AG04450 (cell line): ENCODE measurements around the gene MRPL17. TPM values are rescaled to one million over a fixed set of nuclear protein-coding genes. Genes with fewer than 3 reads are reported as not detected.

ENCODE experiments used
- CTCF ChIA-PET: fragments of 300-600, 350-600 bp; formaldehyde crosslinking; extraction: SDS; loops from one replicate; lab custom pipeline; 2022; ENCODE audit warnings: antibody characterized with exemption, inconsistent platforms; lab: Charles Lee
- POLR2A ChIA-PET: fragments of 350-600 bp; formaldehyde crosslinking; extraction: SDS; loops from one replicate; lab custom pipeline; 2021; ENCODE audit warnings: antibody characterized with exemption, inconsistent platforms; lab: Yijun Ruan, JAX
- DNase-seq: peaks from one replicate; pipeline ENCODE4 v3.0.0-alpha.2; 2011; ENCODE audit warnings: low read depth, low spot score
- H3K27ac ChIP-seq: one replicate; pipeline ENCODE4 v1.5.1; 2012; ENCODE audit warnings: low read depth, low read length, control low read depth
- H3K27me3 ChIP-seq: one replicate; pipeline ENCODE4 v1.6.0; 2012; ENCODE audit warnings: low read length; ENCODE audit not compliant: control insufficient read depth, insufficient read depth
- H3K4me3 ChIP-seq: 2 replicates; pipeline ENCODE4 v1.5.1; 2011; ENCODE audit warnings: mild to moderate bottlenecking, low read depth, low read length, control low read depth
- H3K9me3 ChIP-seq: 2 replicates; pipeline ENCODE4 v1.5.1; 2012; ENCODE audit warnings: low read length; ENCODE audit not compliant: control insufficient read depth, insufficient read depth
- CTCF ChIP-seq: IDR thresholded peaks from 2 replicates; pipeline ENCODE4 v1.5.1; 2011; ENCODE audit warnings: low read depth, low read length, control low read depth, inconsistent platforms
- polyA minus RNA-seq: library from RNA; depleted of rRNA, polyadenylated mRNA; stranded (reverse); fragments of >200 nt; gene quantifications from 2 replicates; pipeline ENCODE4 v1.2.3, GENCODE V29; 2011; rRNA and poly(A)+ RNA removed
- polyA plus RNA-seq: library from polyadenylated mRNA; depleted of rRNA; stranded (reverse); fragments of >200 nt; gene quantifications from 2 replicates; pipeline ENCODE4 v1.2.3, GENCODE V29; 2011; rRNA removed

The MRPL17 gene
- polyA plus RNA-seq, result 63.3 and 69.1 TPM in 2 replicates
- 36.0 and 40.3 TPM in 2 replicates for polyA minus RNA-seq

DNA sequence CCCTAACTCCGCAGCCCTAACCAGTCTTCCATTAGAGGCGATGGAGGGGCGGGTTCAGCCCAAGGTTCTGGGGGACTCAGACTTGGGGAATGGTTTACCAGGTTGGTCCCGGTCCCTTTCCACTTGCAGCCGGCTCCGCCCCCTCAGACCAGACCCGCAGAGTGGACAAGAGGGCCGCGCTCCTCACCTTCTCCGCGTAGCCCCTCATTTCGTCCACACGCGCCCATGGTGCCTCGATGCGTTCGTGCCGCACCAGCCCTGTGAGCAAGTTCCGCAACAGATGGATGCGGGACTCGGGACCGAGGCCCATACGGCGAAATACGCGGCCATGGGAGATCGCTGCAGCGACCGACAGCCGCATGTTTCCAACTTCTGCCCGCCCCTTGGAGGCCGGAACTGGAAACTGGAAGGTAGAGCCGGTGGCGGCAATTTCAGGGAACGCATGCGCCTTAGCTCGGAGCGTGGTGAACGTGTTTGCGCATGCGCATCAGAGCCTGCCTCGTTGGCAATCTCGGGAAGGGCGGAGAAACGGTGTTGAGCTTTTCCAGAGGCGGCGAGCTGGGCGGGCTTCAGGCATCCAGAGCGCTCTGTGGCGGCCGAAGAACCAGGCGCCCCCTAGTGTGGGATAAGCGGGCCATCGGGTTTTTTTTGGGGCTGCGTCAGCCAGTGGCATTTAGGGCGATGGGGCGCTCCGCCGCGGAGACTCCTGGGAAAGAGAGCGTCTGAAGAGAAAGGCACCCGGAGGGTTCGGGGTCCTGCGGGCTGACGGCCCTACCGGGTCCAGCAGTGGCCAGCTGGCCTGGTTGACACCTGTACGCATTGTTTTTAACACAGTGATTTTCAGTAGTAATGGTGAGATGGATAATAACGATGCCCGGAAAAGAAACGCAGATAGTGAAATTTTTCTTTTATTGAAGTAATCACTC lies at the start of gene MRPL17:
MRPL17 (minus strand) TSS at position 405 of the 926 bp plus-strand sequence; CDS start at position 361, 44 bp downstream.
- H3K27ac ChIP-seq, result peak within 1 kb of the TSS; percentile 90
- H3K27me3 ChIP-seq, result no peaks in the 10 kb centered on the region
- CTCF ChIA-PET, result interaction anchor here (0.5 to 5.5 kb wide), 56 partner anchors 9 to 456 kb away, joined by 3 to 56 read pairs (median 5); partner anchors contain the start of genes ARFIP2, ILK, RRP8 and TAF10
- DNase-seq, result peak; percentile 98
- no peaks in the 10 kb centered on the region for H3K9me3 ChIP-seq
- peak within 1 kb of the TSS; percentile 100 for H3K4me3 ChIP-seq
- POLR2A ChIA-PET, result interaction anchor here (0.6 to 3.1 kb wide), 11 partner anchors 62 to 293 kb away, joined by 3 to 13 read pairs (median 6); partner anchors contain the start of genes ARFIP2, ILK, SMPD1 and TAF10
- TF ChIP-seq CTCF, result peak; percentile 85

DNA sequence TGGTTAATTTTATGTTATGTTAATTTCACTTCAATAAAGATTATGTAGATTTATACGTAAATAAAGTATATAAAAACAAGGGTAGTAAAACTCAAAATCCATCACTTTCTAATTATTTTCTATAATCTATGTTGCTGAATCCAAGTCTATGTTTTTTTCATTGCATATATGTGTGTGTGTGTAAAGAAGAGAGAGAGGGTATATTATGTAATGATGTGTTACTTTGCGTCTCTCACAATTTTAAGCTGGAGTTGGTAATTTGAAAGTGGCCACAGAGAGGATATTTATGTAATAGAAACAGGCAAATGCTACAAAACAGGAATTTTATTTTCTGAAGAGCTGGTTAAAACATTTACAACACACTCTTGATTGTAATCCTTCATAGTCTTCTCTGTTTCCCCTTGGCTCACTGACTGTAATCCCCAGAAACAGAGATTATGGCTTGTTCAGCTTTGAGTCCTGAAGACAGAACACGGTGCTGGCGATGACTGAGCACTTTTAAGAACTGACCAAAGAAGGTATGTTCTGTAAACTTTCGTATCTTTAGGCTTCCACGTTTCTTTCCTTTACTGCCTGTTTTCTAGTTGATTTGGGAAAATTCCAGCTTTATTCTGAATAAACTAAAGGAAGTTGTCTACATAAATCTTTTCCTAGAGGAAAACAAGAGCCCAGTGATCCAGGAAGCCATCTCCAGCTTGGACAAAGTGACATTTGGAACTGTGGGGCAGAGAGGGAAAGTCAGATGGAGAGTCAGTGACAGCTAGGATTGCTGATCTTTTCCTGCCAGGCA lies 45.0 kb upstream of the MRPL17 start:
- POLR2A ChIA-PET, result no interaction called here
- H3K4me3 ChIP-seq, result no peak overlapping the region

GRCh38 chr11:6725386-6725896 lies 42.3 kb upstream of the MRPL17 start:
- DNase-seq, result no peak
- Histone ChIP-seq H3K27me3 (peaks cover 7% of the 10 kb centered on the region), H3K9me3 (no peaks in the 10 kb centered on the region), H3K27ac (no peak overlapping the region), H3K4me3 (no peak overlapping the region)
- no peak for TF ChIP-seq CTCF
- ChIA-PET POLR2A (no interaction called here), CTCF (no interaction called here)

More for the DNA sequence above, 45.0 kb upstream of the MRPL17 start:
- no peak for TF ChIP-seq CTCF
- H3K27ac ChIP-seq, result no peak overlapping the region
- no peaks in the 10 kb centered on the region for H3K9me3 ChIP-seq
- peaks cover 7% of the 10 kb centered on the region for H3K27me3 ChIP-seq
- no peak for DNase-seq
- CTCF ChIA-PET, result interaction anchor here (1.6 to 2.6 kb wide), 2 partner anchors 10 to 28 kb away, joined by 4 to 13 read pairs; no protein-coding TSS in a partner anchor

GRCh38 chr11:6724013-6724412 lies 40.9 kb upstream of the MRPL17 start:
- Histone ChIP-seq H3K27me3 (peaks cover 7% of the 10 kb centered on the region), H3K9me3 (no peaks in the 10 kb centered on the region), H3K4me3 (no peak overlapping the region), H3K27ac (no peak overlapping the region)
- ChIA-PET POLR2A (no interaction called here), CTCF (interaction anchor here (0.6 to 0.9 kb wide), 3 partner anchors 14 to 18 kb away, joined by 3 read pairs; no protein-coding TSS in a partner anchor)
- DNase-seq, result no peak
- TF ChIP-seq CTCF, result no peak
